Measurements from ENCODE around the gene CCDC102A. TPM values are rescaled to one million over a fixed set of nuclear protein-coding genes. Genes with fewer than 3 reads are reported as not detected.

CCDC102A gene
- polyA plus RNA-seq, 12 donors, result 9.2 to 20.8 (median 11.4) TPM; not detected in 1

GRCh38 chr16:57539072-57539796, 2.9 kb upstream of the CCDC102A start:
- DNase-seq, result no peak

- DNase-seq, result no peak
Observed at GRCh38 chr16:57538235-57538721, 1.9 kb upstream of the CCDC102A start.

- no peak for DNase-seq
Observed at GRCh38 chr16:57537581-57538234, 1.3 kb upstream of the CCDC102A start.

- DNase-seq, result no peak
Observed at GRCh38 chr16:57537194-57537505, 779 bp upstream of the CCDC102A start.

- peak; percentile 94 for DNase-seq
Observed at GRCh38 chr16:57535680-57536305, 578 bp downstream of the CCDC102A start.

GRCh38 chr16:57534881-57535658, 1.3 kb downstream of the CCDC102A start:
- DNase-seq, result no peak

- no peak for DNase-seq
Observed at GRCh38 chr16:57534337-57534880, 2.0 kb downstream of the CCDC102A start.

- DNase-seq, result no peak
Observed at GRCh38 chr16:57533431-57534336, 2.7 kb downstream of the CCDC102A start.

GRCh38 chr16:57532266-57532625, 4.1 kb downstream of the CCDC102A start:
- DNase-seq, result no peak

GRCh38 chr16:57531635-57532265, 4.6 kb downstream of the CCDC102A start:
- DNase-seq, result no peak

- no peak for DNase-seq
Observed at GRCh38 chr16:57531253-57531575, 5.2 kb downstream of the CCDC102A start.

GRCh38 chr16:57530522-57531252, 5.7 kb downstream of the CCDC102A start:
- no peak for DNase-seq

- no peak for DNase-seq
Observed at GRCh38 chr16:57530104-57530521, 6.3 kb downstream of the CCDC102A start.

- no peak for DNase-seq
Observed at GRCh38 chr16:57529391-57530103, 6.8 kb downstream of the CCDC102A start.

GRCh38 chr16:57528499-57529390, 7.6 kb downstream of the CCDC102A start:
- DNase-seq, result no peak

GRCh38 chr16:57527610-57528360, 8.6 kb downstream of the CCDC102A start:
- DNase-seq, result no peak

- DNase-seq, result no peak
Observed at GRCh38 chr16:57527027-57527426, 9.3 kb downstream of the CCDC102A start.

All from muscle of arm (tissue), 12 donors.